Stimulated activated CD8-positive, alpha-beta memory T cell treated with anti-CD3 and anti-CD28 coated beads, Interleukin-2, amount 100 ng/mL, for 48 hours (primary cell): Measurements from ENCODE around the gene TOM1L2.
A peak's percentile ranks its signal among the peaks of the same experiment; 100 is the strongest.
"Not testable (repeated sequence)": the region's sequence is repeated elsewhere in the genome, so short reads cannot be mapped to it uniquely, and the experiment has no call there.

ENCODE experiments used
- DNase-seq, 2 donors: peaks; one replicate each; pipeline ENCODE4 v3.0.0-alpha.2; 2020; ENCODE audit warnings: low read depth in 2 of 2

TOM1L2 gene

DNA sequence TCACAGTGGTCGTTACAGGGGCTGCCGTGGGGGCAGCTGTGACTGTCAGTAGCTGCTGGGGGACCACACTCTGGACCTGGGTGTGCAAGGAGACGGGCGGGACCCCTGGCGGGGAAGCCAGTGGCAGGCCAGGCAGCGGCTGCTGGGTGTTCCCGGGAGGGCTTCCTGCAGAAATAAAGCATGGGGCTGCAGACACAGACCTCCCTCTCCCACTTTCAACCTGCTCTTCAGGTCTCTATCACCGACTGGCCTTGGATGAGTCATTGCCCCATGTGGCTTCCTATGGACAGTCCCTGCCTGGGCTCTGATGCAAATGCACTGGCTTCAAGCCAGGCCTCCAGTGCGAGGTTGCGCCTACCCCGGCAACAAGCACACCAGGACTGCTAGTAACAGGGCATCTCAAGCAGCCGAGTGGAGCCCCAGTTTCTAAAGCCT is 152.6 kb downstream of the TOM1L2 start:
- DNase-seq: peak; percentile 73 to 76

DNA sequence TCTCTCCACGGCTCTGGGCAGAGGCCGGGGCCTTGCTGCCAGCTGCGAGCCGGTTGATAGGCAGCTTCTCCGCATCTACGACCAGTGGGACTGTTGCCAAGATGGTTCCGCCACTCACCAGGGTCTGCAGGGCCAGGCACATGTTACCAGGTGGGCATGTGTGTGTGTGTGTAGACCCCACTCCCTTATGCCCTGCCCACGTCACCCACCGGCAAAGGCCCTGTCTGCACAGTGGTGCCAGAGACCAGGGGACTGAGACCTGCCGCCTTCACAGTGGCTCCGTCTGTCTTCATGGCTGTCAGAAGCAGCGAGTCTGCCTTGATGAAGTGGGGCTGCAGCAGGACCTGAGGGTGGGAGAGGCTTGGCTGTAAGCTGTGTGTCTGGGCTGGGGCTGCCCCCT is 153.1 kb downstream of the TOM1L2 start:
- DNase-seq: no peak

DNA sequence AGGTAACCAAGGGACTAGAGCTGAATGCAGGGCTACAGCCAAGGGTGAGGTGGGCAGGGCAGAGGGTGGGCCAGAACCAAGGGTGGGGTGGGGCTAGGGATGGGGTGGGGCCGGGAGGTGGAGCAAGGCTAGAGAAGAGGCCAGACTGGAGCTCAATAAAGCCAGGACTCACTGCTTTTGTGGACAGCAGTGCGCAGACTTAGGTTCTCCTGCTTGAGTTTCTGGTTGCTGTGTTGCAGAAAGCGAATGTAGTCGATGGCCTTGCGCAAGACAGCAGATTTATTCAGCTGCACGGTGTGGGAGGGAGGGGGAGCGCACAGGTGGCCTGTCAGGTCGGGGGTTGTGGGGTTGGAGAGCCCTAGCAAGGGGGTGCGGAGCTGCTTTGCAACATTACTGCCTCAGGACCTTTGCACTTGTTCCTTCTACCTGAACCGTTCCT is 154.1 kb downstream of the TOM1L2 start:
- DNase-seq: no peak

DNA sequence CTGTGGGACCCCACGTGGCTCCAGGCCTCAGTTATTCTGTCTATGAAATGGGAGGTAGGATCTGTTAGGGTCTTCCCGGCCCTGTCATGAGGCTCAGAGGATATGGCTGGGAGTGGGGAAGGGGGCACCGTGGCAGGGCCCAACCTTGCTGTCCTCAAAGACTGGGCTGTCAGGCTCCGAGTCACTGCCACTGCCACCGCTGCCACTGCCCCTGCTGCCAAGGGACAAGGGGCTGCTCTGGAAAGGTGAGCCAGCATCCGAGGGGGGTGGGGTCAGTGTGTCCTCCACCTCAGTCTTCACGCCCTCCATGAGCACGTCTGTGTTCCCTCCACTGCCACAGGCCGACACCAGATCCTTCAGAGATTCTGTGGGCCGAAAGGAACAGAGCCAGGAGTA is 154.7 kb downstream of the TOM1L2 start:
- DNase-seq: no peak

DNA sequence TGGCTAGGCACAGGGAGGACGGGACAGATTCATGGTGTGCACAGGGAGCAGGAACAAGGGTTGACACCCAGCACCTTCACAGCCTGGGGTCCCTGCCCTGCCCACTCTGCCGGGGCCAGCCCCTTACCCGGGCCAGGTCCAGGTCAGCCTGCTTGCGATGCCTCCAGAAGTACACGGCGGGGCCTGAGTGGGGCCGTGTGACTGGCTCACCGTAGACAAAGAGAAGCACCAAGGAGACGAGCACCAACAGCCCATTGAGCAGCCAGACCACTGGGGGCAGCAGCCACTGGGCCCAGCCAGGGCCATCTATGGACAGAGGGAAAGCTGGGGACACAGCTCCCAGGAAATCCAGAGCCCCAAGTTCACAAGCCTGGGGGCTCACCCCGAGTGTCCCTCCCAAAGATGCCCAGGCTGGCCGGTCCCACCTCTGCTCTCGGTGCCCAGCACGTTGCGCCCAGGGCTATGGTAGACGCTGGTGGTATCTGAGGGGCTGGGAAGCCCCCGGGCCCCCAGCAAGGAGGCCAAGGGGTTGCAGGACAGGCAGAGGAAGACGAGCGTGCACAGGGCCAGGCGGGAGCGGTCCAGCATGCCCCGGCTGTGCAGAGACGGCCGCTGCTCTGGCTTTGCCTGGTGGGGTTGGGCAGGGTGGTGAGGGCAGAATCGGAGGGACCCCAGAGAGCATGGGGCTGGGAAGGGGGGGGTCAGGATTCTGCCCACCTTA is 155.2 kb downstream of the TOM1L2 start:
- no peak for DNase-seq

DNA sequence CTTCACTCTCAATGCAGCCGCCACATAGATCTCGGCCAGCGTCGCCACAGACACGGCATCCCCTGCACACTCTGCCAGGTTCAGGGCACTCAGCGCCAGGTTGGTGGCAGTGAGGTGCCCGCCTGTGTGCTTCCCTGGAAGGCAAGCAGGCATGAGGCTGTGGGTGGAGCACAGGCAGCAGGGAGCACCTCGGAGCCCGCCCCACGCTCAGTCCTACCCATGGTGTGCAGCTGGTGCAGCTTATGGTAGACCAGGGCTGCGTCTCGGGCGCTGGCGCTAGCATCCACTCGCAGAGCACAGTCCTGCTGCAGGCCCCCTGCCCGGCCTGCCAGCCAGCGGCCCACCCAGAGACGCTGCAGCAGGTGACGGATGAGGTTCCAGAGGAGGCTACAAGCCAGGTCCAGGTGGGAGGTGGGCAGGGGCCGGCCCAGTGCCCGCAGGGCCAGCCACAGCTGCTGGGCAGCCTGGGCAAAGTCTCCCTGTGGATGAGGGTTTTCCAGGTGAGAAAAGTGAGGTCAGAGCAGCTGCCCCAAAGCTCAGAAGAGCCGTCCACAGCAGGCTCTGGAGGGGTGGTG is 155.9 kb downstream of the TOM1L2 start:
- DNase-seq: no peak

DNA sequence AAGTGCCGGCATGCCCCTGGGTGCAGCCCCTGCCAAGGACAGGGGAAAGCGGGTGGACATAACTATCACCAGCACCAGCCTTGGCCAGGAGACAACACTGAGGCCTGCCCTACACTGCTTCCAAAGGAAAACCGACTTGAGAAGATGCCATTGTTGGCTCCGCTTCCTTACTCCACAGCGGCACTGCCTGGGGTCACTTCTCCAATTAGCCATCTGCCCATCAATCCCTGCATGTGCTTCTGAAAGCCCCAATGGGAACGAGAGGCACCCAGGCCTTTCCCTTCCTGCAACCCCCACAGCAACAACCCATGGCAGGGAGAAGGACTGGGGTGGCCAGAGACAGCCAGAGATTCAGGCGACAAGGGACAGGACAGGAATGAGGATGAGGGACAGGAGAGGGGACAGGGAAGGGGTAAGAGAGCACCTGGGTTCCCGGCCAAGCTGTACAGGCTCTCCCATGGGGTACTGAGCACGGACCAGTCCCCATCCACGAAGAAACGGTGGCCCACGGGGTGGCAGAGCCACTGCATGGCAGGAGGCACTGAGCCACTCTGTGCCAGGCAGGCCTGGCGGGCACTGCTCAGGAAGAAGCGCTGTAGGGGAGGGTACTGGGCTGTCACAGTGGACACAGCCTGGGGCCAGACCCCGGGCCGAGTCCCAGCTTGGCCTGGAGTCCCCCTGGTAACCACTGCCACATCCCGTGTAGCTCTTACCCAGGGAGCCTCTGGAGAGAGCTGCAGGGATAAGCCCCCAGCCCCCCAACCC is 156.6 kb downstream of the TOM1L2 start:
- DNase-seq: no peak

DNA sequence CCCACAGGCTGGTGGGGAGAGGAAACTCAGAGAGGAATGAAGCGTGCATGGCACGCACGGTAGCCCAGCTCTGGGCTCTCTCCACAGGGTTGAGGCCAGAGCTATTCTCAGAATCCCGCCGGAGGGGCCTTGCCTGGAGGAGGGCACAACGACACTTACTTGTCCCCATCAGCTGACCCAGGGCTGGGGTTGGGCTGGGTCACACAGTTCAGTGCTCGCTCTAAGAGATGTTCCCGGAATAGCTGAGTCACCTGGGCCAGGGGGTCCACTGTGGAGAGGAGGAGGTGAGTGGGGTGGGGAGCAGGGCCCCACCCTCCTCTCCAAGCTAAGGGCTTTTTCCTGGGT is 157.2 kb downstream of the TOM1L2 start:
- no peak for DNase-seq

DNA sequence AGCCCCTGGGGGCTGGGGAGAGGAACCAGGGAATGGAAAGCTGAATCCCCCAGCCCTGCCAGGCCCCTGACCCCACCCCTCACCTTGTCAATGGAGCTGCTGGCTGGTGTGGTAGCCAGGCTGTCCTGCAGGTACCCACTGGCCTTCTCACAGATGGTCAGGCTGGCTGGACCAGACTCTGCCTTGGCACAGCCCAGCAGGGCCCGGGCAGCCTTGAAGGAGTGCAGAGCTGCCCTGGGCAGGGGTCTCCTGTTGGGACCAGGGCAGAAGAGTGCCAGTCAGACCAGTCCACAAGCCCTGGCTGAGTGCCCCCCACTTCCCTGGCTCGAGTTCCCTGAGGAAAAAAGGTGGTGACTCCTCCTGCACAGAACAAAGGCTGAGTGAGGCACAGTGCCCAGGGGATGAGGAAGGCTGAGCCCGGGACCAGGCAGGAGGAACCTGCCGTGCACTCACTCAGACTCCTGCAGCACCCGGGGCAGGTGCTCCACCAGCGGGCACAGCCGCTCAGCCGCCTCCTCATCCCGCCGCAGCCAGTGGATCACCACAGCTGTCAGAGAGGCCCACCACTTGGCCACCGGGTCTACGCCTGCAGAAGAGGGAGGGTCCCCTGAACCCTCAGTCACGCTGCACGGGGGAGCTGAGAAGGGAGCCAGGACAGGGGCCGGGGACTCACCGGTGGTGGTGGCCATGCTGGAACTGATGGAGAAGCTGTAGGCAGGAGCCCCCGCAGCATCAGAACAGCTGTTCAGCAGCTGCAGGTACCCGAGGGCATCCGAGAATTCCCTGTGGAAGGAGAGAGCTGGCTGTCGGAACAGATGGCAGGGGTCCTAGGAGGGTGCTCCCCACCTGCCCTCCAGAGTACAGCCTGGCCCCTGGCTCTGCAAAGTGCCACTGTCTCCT is 157.8 kb downstream of the TOM1L2 start:
- no peak for DNase-seq

DNA sequence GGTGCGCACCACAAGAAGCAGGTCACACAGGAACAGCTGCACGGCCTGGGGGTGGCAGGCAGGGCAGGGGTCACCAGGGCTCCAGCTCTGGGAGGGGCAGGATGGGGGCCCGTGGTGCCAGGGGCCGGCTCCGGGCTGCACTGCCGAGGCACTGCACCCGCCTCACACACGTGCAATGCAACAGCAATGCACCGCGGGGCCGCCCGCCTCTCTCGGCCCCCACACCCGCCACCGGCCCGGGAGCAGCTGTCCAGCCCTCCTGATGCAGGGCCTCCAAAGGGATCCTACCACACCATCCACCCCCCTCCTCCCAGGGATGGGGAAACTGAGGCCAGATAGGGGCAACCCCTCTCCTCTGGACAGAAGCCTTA is 158.5 kb downstream of the TOM1L2 start:
- no peak for DNase-seq

DNA sequence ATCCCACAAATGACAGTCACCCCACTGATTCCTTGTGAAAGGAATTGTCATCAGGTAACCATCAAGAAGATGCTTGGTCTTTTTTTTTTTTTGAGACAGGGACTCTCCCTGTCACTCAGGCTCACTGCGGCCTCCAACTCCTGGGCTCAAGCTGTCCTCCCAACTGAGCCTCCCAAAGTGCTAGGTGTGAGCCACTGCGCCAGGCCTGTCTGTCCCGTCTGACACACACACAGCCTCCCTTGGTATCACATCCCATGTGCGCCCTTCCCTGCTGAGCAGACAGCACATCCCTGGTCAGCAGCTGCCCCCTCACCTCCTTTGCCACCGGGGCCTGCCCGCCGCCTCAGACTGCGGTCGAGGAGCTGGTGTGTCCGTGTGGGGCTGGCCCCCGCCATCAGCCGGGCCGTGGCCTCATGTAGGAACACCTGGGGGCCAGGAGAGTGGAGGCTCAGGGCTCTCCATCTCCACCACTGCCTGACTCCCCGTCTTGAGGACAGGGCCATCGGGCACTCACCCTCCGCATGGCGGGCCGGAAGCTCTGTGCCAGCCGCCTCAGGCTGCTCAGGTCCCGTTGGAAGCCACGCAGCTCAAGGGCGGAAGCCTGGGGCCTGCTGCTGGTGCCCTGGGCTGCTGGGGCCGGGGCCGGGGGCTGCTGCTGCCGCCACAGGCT is 159.0 kb downstream of the TOM1L2 start:
- DNase-seq: no peak

DNA sequence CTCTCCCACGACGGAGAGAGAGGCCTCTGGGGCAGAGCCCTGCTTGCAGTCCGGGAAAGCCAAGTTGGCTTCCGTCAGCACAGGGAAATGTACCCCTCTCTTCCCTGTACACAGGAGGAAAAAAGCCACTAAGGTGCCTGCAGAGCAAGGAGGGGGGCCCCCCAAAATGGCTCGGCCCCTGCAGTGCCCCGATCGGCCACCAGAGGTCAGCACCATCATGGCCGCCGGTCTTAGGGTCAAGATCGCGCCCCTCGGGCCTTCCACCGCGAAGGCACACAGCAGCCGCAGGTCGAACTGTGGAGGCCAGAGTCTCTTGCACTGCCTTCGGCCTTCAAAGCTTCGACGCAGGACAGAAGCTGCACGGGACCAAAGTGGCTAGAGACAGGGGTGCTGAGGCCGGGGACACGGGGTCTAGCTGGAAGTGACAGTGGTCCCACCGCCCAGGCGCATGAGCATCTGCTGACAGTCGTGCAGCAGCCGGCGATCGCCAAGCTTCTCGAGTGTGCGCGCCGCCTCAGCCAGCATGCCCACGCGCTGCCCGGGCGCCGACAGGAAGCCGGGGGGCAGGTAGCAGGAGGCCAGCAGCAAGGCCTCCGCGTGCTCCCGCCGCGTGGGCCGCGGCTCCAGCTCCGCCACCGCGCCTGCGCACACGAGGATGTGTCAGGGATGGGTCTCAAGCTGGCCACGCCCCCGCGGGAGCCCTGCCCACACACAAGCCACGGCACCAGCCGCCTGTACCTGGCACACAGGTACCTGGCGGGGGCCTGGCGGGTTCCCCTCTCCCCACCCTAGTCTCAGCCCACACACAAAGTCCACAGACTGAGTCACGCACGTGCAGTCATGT is 159.8 kb downstream of the TOM1L2 start:
- peak; percentile 47 to 64 for DNase-seq

DNA sequence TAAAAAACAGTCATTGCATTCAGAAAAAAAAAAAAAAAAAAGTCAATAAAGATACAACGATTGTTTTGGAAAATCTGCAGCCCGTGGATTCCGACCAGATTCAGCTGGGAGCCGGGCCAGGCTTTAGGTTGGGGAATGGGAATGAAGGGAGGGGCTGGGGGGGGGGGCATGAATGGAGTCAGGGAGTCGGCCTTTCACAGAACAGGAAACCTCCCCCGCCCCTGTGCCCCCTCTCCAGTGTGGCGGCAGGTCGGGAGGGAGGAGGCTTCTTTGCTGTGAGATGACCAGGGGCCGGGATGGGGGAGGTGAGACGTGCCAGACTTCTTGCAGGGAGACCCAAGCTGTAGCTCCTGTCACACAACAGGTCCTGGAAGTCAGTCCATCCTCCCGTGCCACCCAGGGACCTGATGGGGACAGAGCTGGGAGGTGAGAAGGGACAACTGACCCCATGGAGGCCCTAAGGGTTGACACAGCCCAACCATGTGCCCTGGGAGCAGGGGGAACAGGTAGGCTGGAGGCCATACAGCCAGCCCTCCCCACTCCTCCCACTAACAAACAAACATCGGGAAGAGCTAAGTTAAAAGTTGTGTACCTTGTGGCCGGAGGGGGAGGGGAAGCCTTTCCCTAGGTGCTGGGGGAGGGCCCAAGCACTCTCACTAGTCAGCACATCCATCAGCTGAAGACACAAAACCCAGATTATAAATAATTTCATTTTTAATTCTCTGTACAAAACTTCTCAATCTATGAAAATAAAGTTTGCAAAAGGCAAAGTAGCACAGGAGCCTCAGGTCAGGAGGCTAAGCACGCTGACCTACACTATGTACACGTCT is 160.6 kb downstream of the TOM1L2 start:
- DNase-seq: no peak

DNA sequence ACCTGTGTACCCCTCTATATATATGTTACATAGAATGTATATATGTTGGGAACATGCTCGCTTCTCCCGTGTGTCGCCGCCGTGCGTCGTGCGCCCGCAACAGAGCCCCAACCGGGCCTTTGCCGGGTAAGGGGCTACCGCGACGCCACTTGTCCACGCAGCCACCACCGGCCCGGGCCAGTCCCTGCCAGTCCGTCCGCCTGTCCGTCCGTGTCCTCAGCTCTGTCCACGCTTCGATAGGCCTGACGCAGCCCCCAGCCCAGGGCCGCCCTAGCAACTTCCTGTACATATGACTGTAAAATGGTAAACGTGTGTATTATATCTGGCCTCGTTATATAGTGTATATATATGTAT is 161.3 kb downstream of the TOM1L2 start:
- no peak for DNase-seq

DNA sequence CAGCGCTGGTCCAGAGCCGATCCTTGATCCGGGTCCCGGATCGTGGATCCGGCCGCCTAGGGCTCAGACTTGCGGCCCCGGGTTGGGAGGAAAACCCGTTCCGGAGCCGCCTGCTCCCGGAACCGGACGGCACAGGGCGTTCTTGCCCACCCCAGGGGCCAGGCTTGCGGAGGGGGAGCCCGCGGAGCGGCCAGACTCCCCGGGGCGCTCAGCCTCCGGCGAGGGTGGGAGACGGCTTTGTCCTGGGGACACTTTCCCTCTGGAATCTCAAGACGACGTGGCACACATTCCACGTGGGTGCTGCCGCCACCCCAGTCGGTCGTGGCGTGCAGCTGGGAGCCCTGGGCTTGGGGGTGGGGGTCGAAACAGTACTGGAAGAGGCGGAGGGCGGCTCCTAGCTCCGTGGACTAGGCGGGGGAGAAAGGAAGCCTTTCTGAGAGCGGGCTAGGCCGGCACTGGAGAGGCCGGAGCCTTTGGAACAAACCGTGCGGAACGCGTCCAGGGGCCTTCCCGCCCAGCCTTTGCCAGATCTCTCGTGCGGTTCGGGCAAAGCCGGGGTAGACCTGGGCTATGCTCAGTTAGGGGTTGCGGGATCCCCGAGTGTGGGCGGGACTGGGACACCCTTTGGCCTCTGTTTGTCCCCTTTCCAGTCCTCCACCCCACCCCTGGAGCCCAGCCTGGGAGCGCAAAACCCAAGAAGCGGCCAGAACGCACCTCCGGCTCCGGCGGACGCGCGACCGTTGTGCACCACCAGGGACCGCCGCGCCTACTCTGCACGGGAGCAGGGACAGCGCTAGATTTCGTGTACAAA is 161.9 kb downstream of the TOM1L2 start:
- no peak for DNase-seq

DNA sequence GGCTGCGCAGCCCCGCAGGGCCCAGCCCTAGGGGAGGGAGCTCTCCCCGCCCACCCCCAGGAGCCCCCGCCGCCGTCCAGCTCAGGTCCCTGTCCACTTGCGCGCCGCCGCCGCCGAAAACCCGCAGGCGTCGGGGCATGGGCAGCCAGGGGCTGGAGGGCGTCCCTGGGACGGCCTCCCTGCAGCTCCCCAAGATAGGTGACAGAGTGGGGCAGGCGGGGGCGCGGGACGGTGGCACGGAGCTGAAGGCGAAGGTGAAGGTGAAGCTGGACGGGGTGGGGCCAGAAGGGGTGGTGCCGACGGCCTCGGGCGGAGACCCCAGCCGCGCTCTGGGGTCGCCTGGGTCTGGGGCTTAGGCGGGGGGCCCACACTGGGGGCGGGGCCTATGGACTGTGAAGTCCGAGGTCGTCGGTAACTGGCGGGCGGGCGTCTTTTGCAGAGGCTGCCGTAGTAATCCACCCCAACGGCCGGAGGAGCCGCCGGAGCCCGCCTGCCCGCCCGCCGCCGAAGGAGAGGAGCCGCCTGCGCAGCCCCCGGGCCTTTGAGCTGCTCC is 162.6 kb downstream of the TOM1L2 start:
- DNase-seq: no peak

DNA sequence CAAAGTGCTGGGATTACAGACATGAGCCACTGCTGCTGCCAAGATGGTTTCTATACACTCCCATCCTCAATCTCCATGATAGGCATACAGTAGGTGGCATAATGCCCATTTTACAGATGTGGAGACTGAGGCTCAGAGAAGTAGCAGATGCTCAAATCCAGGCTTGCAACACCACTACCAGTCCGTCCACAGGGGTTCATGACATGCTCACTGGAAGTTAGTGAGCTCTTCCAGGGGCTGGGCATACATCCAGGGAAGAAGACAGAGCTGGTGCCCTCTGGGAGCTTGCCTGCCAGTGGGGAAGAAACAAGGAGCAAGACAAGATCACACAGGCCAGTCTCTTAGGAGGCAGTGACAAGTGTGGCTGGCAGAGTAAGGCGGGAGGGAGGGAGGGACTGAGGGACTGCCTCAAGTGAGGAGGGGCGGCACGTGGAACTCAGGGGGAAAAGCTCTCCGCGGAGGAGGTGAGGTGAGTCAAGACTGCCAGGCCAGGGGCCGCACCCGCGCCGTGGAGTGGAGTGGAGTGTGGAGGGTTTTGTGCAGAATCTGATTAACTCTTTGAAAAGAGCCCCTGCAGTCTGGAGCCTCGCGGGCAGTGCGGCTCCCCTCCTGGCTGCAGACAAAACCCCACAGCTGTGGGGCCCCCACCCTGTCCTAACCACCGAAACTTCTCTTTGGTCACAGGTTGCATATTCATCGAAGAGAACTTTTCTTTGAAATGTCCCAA is 163.3 kb downstream of the TOM1L2 start:
- peak in 1 of 2 donors; percentile 18 for DNase-seq

DNA sequence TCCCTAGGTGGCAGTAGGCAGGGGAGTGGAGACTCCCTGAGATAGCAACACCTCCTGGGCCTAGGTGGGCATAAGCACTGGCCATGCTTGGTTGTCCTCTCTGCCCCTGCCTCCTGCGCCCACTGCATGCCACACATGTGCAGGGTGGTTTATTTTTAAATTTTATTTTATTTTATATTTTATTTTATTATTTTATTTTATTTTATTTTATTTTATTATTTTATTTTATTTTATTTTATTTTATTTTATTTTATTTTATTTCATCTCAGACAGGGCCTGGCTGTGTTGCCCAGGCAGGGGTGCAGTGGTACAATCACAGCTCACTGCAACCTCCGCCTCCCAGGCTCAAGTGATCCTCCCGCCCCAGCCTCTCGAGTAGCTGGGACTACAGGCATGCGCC is 164.0 kb downstream of the TOM1L2 start:
- not testable (repeated sequence) for DNase-seq
